Measurements from ENCODE around the gene ERCC2. TPM values are rescaled to one million over a fixed set of nuclear protein-coding genes. Genes with fewer than 3 reads are reported as not detected.
"Not testable (repeated sequence)": the region's sequence is repeated elsewhere in the genome, so short reads cannot be mapped to it uniquely, and the experiment has no call there.

Gene ERCC2
- total RNA-seq, 1 donor from 2014 or later: 44.7 TPM

GRCh38 chr19:45336696-45337251 lies 33.6 kb downstream of the ERCC2 start:
- Mint-ChIP-seq H3K27me3 (ENCODE audit: low read depth, unreplicated experiment) (peaks cover 13% of the 10 kb centered on the region), H3K9me3 (ENCODE audit: unreplicated experiment) (peaks cover 3% of the 10 kb centered on the region), H3K36me3 (ENCODE audit: low read depth, unreplicated experiment) (no peaks in the 10 kb centered on the region), H3K27ac (ENCODE audit: unreplicated experiment) (no peak overlapping the region), H3K4me3 (ENCODE audit: unreplicated experiment) (no peak overlapping the region), H3K4me1 (ENCODE audit: low read depth, unreplicated experiment) (no peaks in the 10 kb centered on the region)
- no peak for DNase-seq (ENCODE audit: low read depth)
- H2AFZ ChIP-seq (ENCODE audit: low read depth, low read length): no peak overlapping the region
- H3K27me3 ChIP-seq (ENCODE audit: insufficient read depth, low read length): peaks cover 7% of the 10 kb centered on the region
- no peaks in the 10 kb centered on the region for H3K4me1 ChIP-seq (ENCODE audit: insufficient read depth, low read length)
- no peak overlapping the region for H3K27ac ChIP-seq (ENCODE audit: low read depth, low read length)
- no peak overlapping the region for H3K9ac ChIP-seq (ENCODE audit: low read length)
- no peaks in the 10 kb centered on the region for H4K20me1 ChIP-seq (ENCODE audit: insufficient read depth, low read length)
- no peaks in the 10 kb centered on the region for H3K9me3 ChIP-seq (ENCODE audit: insufficient read depth, low read depth, low read length)
- H3K4me2 ChIP-seq (ENCODE audit: low read length): no peak overlapping the region
- no peaks in the 10 kb centered on the region for H3K36me3 ChIP-seq (ENCODE audit: insufficient read depth, low read length)
- no peak overlapping the region for H3K4me3 ChIP-seq (ENCODE audit: insufficient read depth, low read depth, low read length)
- TF ChIP-seq, protein P1, sequence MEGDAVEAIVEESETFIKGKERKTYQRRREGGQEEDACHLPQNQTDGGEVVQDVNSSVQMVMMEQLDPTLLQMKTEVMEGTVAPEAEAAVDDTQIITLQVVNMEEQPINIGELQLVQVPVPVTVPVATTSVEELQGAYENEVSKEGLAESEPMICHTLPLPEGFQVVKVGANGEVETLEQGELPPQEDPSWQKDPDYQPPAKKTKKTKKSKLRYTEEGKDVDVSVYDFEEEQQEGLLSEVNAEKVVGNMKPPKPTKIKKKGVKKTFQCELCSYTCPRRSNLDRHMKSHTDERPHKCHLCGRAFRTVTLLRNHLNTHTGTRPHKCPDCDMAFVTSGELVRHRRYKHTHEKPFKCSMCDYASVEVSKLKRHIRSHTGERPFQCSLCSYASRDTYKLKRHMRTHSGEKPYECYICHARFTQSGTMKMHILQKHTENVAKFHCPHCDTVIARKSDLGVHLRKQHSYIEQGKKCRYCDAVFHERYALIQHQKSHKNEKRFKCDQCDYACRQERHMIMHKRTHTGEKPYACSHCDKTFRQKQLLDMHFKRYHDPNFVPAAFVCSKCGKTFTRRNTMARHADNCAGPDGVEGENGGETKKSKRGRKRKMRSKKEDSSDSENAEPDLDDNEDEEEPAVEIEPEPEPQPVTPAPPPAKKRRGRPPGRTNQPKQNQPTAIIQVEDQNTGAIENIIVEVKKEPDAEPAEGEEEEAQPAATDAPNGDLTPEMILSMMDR (IDR thresholded peaks at IDR 0.05; ENCODE audit: insufficient read depth, low read depth, low read length): no peak
- TF ChIP-seq EZH2 (IDR thresholded peaks at IDR 0.05; ENCODE audit: insufficient read depth, low read length): no peak
- H3K79me2 ChIP-seq (ENCODE audit: insufficient read depth, low read length): no peaks in the 10 kb centered on the region
- FAIRE-seq: no peak

- H3K9me3 Mint-ChIP-seq (ENCODE audit: unreplicated experiment); H3K4me1 ChIP-seq (ENCODE audit: insufficient read depth, low read length); H3K27ac ChIP-seq (ENCODE audit: low read depth, low read length); DNase-seq (ENCODE audit: low read depth); H3K36me3 Mint-ChIP-seq (ENCODE audit: low read depth, unreplicated experiment); H3K27me3 ChIP-seq (ENCODE audit: insufficient read depth, low read length); H3K27ac Mint-ChIP-seq (ENCODE audit: unreplicated experiment); H3K4me1 Mint-ChIP-seq (ENCODE audit: low read depth, unreplicated experiment); H4K20me1 ChIP-seq (ENCODE audit: insufficient read depth, low read length); H3K36me3 ChIP-seq (ENCODE audit: insufficient read depth, low read length); H3K4me3 Mint-ChIP-seq (ENCODE audit: unreplicated experiment); H3K4me3 ChIP-seq (ENCODE audit: insufficient read depth, low read depth, low read length); H3K9me3 ChIP-seq (ENCODE audit: insufficient read depth, low read depth, low read length); H3K79me2 ChIP-seq (ENCODE audit: insufficient read depth, low read length); FAIRE-seq; H3K4me2 ChIP-seq (ENCODE audit: low read length); H2AFZ ChIP-seq (ENCODE audit: low read depth, low read length); H3K9ac ChIP-seq (ENCODE audit: low read length): not testable (repeated sequence)
- H3K27me3 Mint-ChIP-seq (ENCODE audit: low read depth, unreplicated experiment): peaks cover 11% of the 10 kb centered on the region
These were observed 35.5 kb downstream of the ERCC2 start for GRCh38 chr19:45334881-45335280.

- Mint-ChIP-seq H3K4me1 (ENCODE audit: low read depth, unreplicated experiment) (no peaks in the 10 kb centered on the region), H3K27me3 (ENCODE audit: low read depth, unreplicated experiment) (peaks cover 10% of the 10 kb centered on the region), H3K36me3 (ENCODE audit: low read depth, unreplicated experiment) (no peaks in the 10 kb centered on the region), H3K27ac (ENCODE audit: unreplicated experiment) (no peak overlapping the region), H3K9me3 (ENCODE audit: unreplicated experiment) (peaks cover 3% of the 10 kb centered on the region), H3K4me3 (ENCODE audit: unreplicated experiment) (no peak overlapping the region)
- Histone ChIP-seq H3K9me3 (ENCODE audit: insufficient read depth, low read depth, low read length) (no peaks in the 10 kb centered on the region), H3K36me3 (ENCODE audit: insufficient read depth, low read length) (no peaks in the 10 kb centered on the region), H3K27me3 (ENCODE audit: insufficient read depth, low read length) (no peaks in the 10 kb centered on the region), H3K27ac (ENCODE audit: low read depth, low read length) (no peak overlapping the region), H3K79me2 (ENCODE audit: insufficient read depth, low read length) (no peaks in the 10 kb centered on the region), H3K9ac (ENCODE audit: low read length) (no peak overlapping the region), H3K4me2 (ENCODE audit: low read length) (no peak overlapping the region), H3K4me1 (ENCODE audit: insufficient read depth, low read length) (no peaks in the 10 kb centered on the region), H3K4me3 (ENCODE audit: insufficient read depth, low read depth, low read length) (no peak overlapping the region), H2AFZ (ENCODE audit: low read depth, low read length) (no peak overlapping the region), H4K20me1 (ENCODE audit: insufficient read depth, low read length) (no peaks in the 10 kb centered on the region)
- FAIRE-seq: no peak
- DNase-seq (ENCODE audit: low read depth): no peak
- TF ChIP-seq, protein P1 (IDR thresholded peaks at IDR 0.05; ENCODE audit: insufficient read depth, low read depth, low read length): no peak
- no peak for TF ChIP-seq EZH2 (IDR thresholded peaks at IDR 0.05; ENCODE audit: insufficient read depth, low read length)
These were observed 36.6 kb downstream of the ERCC2 start for GRCh38 chr19:45333609-45334303.
